ENCODE measurements around the gene OTOP2.
A peak's percentile ranks its signal among the peaks of the same experiment; 100 is the strongest.

The OTOP2 gene

DNA sequence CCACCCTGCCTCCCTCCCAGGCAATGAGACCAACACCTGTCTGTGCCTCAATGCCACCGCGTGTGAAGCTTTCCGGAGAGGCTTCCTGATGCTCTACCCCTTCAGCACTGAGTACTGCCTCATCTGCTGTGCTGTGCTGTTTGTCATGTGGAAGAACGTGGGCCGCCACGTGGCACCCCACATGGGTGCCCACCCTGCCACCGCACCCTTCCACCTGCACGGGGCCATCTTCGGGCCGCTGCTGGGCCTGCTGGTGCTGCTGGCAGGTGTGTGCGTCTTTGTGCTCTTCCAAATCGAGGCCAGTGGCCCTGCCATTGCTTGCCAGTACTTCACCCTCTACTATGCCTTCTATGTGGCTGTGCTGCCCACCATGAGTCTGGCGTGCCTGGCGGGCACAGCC, 22.6 kb downstream of the OTOP2 start:
- DNase-seq: no peak
- intact Hi-C loops (cut with DNase I): no loop called here

DNA sequence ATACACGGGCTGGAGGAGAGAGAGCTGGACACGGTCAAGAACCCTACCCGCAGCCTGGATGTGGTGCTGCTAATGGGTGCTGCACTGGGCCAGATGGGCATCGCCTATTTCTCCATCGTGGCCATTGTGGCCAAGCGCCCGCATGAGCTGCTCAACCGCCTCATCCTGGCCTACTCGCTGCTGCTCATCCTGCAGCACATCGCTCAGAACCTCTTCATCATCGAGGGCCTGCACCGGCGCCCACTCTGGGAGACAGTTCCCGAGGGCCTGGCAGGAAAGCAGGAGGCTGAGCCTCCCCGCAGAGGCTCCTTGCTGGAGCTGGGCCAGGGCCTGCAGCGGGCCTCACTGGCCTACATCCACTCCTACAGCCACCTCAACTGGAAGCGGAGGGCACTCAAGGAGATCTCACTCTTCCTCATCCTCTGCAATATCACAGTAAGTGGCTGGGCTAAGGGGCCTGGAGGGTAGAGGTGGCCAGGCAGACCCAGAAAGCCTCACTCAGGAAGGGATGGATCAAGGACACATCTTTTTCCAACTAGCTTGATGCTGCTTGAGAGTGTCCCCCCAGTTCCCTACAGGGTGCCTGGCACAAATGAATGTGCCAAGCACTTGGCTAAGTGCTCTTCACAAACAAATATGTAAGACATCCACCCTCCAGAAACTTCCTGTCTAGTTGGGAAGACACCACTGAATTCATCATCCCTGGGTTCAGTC, 23.1 kb downstream of the OTOP2 start:
- DNase-seq: no peak
- intact Hi-C loops (cut with DNase I): no loop called here

DNA sequence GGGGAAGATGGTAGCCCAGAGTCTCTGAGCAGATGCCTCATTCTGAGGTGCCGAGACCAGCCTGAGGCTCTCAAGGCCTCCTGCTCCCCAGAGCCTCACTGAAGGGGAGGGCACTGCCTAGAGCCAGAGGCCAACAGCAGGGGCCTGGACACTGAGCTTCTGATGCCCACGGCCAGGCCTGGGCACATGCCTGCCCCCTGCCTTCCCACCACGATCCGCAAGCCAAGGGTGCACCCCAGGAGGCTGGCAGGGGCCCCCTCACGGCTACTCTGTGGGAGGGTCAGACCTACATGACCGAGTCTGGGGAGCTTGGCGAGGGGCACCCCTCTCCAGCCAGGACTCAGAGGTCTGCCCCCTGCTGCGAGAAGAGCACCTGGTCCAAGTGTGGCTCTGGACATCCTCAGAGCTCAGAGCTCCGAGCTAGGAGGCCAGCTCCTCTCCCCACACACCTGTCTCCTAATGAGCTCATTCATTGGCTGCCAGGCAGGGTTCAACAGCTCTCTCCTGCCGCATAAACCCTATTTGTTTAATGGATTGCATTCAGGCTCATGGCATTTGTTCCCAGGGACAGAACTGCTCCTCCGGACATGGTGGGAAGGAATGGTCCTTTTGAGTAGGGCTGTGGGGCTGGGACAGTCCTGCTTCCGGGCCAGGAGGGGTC, 25.5 kb downstream of the OTOP2 start:
- no peak for DNase-seq
- intact Hi-C loops (cut with DNase I): no loop called here

DNA sequence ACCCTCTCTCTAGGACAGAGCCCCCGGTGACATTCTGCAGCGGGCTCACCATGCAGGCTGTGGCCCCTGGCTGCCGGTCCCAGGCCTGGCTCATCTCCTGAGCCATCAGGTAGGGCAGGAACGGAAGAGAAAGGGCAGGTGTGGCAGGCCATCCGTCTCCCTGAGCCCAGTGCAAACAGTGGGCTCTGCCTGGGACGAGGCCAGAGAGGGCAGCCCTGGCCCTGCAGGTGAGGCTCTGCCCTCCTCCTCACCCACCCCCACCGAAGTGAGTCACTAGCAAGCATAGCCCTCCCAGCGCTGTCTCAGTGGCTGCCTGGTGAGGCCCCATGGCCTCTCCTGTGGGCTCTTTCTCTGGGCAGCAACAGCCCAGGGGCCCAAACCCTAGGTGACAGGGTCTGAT, 26.1 kb downstream of the OTOP2 start:
- no peak for DNase-seq
- intact Hi-C loops (cut with DNase I): no loop called here

DNA sequence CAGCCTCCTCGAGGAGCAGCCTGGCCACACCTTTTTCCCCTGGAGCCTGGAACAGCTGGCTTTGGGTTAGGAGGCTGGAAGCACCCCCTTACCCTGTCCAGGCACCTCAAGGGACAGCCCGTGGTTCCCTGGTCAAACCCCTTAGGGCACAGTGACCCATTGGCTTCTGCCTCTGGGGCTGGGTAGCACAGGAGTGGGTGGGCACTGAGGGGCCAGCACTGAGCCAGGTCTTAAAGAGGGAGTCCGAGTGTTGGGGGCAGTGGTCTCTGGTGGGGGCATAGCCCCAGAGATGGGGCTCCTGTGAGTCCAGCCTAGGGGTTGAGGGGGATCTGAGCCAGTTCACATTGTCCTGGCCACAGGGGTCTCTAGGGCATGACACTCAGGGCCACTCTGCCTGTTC, 27.0 kb downstream of the OTOP2 start:
- intact Hi-C loops (cut with DNase I): no loop called here
- no peak for DNase-seq

DNA sequence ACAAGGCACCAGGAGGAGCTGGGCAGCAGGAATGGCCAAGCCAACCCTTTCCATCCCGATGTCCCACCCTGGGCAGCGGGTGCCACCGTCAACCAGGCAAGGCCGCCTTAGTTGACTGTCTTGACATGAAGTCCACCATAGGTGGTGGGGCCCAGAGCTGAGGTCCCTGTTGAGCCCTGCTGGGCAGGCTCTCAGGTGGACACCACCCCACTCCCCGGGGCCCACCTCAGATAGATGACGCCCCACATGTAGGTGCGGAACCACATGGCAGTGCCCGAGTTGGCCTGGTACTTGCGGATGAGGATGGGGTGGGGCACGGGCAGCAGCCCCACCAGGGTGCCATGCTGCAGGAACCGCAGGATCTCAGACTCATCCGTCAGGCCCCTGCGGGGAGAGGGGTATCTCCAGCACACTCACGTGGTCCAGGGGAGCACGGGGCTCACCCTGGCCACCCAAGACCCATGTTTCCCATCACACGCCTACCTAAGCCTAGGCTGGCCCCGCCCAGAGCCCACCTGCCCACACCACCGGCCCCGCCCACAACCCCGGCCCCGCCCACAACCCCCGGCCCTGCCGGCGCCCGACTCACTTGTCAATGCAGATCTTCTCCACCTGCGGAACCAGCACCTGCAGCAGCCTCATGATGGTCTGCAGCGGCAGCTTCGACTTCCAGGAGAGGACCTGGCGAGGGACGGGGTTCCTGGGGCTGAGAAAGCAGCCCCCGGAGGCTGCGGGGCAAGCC, 27.8 kb downstream of the OTOP2 start:
- DNase-seq: no peak
- intact Hi-C loops (cut with DNase I): no loop called here

DNA sequence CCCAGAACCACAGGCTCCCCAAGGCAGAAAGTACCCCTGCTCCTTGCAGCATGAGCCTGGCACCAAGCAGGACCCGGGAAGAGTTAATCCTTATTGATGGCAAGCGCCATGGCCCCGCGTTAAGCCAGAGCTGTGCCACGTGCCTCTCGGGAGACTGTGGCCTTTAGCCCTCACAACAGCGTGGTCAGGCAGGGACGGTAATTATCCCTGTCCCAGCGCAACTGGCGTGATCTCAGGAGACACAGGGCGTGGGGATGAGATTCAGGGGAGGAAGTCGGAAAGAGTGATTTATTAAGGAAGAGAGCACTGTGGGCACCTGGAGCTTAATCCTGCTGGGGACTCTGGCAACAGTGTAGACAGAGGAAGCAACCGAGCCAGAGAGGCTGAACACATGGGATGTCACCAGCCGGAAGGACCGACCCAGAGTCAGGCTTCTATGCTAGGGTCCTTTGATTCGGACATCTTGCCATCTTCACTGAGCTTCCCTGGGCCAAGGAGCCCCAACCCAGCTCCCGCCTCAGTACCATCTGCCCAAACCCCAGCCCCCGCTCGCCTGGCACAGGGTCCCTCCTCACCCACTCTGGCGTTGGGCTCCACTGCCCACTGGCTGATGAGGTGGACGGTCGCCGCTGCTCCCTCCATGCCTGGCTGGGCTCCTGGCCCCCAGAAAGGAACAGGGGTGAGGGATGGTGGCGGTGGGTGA, 28.5 kb downstream of the OTOP2 start:
- intact Hi-C loops (cut with DNase I): no loop called here
- DNase-seq: no peak

DNA sequence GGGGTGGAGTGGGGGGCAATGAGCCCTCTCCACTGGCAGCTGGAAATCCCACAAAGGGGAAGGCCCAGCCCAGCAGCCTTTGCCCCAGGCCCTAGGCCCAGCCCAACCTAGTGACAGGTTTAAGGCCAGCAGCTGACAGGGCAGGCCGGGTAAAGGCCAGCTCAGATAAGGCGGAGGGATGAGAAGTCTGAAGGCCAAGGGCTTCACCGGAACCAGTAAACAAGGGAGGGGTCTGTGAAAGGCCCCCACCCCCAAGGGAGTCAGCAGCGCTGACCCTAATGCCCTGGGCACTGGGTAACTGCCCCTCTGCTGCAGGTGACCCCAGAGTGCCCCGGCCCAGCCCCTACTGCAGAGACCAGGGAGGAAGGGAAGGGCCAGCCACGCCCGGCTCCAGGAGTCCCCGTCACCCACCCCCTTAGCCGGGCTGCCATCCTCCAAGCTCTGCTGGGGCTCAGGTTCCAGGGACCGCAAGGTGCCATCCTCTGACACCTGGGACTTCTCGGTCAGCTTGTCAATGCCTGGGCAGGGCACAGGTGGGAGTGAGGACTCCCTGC, 29.1 kb downstream of the OTOP2 start:
- intact Hi-C loops (cut with DNase I): no loop called here
- no peak for DNase-seq

DNA sequence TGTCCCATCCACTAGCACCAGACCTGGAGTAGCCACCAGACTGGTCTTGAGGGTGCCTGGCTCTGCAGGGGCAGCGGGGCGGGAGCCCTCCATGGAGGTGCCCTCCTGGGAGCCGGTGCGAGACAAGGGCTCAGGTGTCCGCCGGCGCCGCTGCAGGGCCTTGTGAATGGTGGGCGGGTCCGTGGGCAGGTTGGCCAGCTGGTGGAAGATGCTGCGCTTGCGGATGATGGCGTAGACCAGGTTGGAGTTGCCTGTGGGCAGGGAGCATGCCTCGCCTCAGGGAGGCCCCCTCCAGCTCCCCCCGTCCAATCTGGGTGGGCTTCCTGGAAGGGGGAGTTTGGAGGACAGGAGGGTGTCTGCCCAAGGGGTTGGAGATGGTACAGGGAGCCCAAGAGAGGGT, 30.0 kb downstream of the OTOP2 start:
- no peak for DNase-seq
- intact Hi-C loops (cut with DNase I): no loop called here

DNA sequence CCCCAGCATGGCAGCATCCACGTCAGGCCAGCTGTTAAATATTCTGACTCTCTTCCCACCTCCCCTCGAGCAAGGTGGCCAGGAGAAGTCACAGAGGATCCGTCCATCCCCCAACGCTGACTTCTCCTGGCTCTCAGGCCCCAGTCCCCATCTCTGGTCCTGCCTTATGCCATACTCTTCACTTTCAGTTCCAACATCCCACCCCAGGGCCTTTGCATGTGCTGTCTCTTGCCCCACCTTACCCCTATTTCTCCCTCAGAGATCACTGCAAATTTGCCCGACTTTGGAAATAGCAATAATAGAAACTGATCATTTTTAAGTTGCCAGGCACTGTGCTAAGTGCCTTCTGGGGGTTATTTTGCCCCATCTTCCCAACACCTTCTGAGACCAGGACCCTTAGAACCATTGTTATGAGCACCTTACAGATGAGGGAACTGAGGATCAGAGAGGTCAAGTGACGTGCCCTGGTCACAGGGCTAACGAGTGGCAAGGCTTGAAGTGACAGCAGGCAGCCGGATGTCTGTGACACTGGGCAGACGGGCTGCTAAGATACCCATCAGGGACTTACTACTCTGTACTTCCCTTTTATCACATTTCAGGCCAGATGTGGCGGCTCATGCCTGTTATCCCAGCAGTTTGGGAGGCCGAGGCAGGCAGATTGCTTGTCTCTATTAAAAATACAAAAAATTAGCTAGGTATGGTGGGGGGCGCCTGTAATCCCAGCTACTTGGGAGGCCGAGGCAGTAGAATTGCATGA, 30.8 kb downstream of the OTOP2 start:
- intact Hi-C loops (cut with DNase I): no loop called here
- no peak for DNase-seq

DNA sequence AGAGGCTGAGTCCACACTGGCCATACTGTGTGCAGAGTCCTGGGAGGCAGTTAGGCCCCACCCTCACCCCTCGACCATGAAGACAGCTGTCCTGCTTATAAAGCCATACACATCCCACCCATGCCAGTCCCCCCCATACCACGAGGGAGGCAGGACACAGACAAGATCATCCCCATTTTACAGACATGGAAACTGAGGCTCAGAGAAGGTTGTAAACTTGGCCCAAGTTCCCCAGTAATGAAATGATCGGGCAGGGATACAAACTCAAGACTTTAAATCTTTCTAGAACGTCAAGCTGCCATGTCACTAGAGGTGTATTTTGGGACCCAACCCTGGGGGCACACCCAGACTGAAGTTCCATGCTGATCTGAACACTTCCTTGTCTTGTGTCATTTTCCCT, 32.0 kb downstream of the OTOP2 start:
- DNase-seq: no peak
- intact Hi-C loops (cut with DNase I): no loop called here

DNA sequence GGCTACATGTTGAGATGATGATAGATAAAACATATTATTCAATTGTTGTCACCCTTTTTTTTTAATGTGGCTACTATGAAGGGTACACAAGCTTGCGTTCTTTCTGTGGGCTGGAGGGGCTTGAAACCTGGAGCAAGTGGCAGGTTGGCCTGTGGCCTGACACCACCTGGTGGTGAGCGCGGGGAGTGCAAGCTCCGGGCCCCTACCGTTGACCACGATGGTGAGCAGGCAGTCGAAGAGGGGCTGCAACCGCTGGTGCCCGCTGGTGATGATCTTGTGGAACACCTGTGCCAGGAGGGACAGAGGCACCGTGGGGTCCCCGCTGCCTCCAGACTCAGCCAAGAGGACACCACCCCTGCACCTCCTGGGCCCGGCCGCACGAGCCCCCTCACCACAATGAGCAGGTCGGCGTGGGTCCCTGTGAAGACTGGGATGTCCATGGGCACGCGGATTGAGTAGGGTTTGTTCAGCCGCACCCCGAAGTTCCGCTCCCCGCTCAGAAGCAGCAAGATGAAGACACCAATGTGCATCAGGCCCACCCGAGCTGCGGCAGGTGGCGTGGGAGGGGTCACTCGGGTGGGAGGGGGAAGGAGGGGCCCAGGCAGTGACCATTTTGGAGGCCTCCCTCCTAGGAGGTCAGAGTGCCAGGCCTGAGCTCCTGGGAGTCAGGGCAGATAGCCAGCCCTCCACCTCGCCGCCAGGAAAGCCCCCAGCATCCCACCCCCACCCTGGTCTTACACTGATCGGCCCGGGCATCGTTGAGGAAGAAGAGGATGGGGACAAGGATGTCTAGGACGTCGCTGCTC, 34.1 kb downstream of the OTOP2 start:
- intact Hi-C loops (cut with DNase I): no loop called here
- peak in 41 of 42 donors; percentile 46 to 92 (median 78) for DNase-seq

DNA sequence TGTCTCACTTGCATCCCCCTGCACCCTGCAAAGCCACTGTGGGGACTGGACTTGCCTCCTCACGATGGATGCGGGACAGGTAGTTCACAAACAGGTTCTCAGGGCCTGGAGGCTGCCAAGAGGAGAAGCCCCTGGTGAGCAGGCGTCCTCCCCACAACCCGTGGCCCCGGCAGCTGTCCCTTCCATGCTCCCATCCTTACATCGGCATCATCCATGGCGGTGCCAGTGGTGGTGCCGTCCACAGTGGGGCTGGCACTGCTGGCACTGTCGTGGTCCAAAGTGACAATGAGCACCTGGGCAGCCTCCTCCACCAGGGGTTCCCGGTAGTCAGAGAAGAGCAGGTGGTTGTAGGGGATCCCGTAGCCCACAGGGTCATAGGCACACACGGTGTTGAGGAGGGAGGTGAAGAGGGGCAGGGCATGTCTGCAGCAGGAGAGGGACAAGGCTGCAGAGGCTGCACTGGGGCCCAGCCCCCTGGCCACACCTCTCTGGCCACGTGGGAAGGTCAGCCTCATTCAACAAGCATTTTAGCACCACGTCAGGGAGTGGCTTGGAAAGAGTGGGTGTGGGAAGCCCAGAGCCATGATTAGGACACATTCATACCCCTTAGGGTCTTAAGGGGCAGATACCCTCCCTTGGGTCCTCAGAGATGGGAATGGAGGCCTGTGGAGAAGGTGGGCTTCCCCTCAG, 35.9 kb downstream of the OTOP2 start:
- DNase-seq: no peak
- intact Hi-C loops (cut with DNase I): loop anchor here (5.0 kb wide), 1 partner anchor 72 kb away; no protein-coding TSS in a partner anchor

DNA sequence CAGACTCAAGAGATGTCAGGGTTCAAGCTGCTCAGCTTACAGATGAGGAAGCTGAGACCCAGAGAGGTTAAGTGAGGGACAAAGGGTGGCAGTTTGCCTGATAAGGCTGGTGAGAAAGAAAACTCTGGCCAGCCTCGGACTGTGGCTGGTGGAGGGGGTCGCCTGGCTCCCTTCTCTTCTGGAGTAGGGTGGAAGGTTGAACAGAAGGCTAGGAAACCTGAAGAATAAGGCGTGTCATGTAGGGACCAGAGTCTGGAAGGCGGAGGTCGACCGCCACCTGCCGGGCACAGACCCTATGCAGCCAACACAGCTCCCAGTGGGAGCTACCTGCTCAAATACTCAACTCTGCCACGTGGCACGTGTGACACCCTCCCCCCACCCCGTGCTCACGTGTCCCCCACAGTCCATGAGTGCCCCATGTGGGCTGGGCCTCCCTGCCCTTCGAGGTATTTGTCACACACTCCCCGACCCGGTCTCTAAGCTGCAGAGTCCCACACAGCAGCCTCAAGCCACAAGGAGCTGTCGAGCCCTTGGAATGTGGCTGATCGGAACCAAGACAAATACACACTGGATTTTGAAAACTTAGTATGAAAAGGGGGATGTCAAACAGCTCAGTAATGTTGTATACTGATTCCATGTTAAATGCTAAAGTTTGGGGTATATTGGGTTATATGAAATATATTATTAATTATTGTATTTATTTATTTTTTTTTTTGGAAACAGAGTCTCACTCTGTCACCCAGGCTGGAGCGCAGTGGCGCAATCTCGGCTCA, 36.7 kb downstream of the OTOP2 start:
- no peak for DNase-seq
- intact Hi-C loops (cut with DNase I): loop anchor here (5.0 kb wide), 1 partner anchor 72 kb away; no protein-coding TSS in a partner anchor

DNA sequence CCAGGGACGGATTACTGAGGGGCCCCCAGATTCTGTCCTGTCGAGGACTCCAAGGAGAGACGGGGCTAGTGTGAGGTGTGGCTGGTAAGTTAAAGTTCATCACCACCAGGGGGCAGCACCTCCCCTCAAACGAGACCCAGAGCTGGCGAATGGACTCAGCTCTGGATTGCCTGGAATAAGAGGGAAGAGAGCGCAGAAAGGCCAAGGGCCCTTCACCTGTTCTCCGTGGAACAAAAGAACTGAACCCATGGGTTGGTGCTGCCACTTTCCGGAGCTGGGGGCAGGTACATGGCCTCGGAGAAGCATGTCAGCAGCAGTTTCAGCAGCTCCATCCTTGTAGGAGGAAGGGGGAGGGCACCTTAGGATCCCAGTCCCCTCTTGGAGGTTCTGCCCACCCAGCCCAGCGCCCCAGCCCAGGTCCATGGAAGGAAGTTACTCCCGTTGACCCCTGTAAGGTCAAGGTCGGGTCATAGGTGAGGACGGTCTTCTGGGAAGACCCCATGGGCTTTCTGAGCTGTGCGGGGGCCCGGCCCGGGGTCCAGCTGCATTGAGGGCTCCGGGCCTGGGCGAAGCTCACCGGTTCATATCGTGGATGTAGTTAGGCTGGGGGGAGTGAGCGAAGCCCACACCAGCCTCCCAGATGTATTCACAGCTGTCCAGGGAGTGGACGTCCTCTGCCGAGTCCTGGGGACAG, 37.7 kb downstream of the OTOP2 start:
- DNase-seq: peak; percentile 77 to 98 (median 92)
- intact Hi-C loops (cut with DNase I): loop anchor here (5.0 kb wide), 1 partner anchor 70 kb away; no protein-coding TSS in a partner anchor
